HEK293T (cell line): ENCODE measurements around the gene NEB.

Experiments
- ARNT ChIP-seq: fragments of 450-650 bp; IDR thresholded peaks from 2 replicates; pipeline ENCODE4 v1.6.1; 2017; ENCODE audit warnings: mild to moderate bottlenecking
- ELF4 ChIP-seq: fragments of 450-650 bp; IDR thresholded peaks from 2 replicates; pipeline ENCODE4 v1.6.1; 2017; ENCODE audit warnings: antibody characterized with exemption
- FOXA1 ChIP-seq: fragments of 450-650 bp; IDR thresholded peaks from 2 replicates; pipeline ENCODE4 v1.6.1; 2016; ENCODE audit warnings: mild to moderate bottlenecking
- FOXK2 ChIP-seq: fragments of 450-650 bp; IDR thresholded peaks from 2 replicates; pipeline ENCODE4 v1.6.1; 2016; ENCODE audit warnings: mild to moderate bottlenecking
- HDGF ChIP-seq: fragments of 450-650 bp; IDR thresholded peaks from 2 replicates; pipeline ENCODE4 v1.6.1; 2017; ENCODE audit warnings: antibody characterized with exemption, borderline replicate concordance
- L3MBTL2 ChIP-seq: fragments of 450-650 bp; conservative IDR thresholded peaks from 2 replicates; pipeline ENCODE4 v1.6.1; 2016; ENCODE audit warnings: mild to moderate bottlenecking
- NFRKB ChIP-seq: fragments of 450-650 bp; IDR thresholded peaks from 2 replicates; pipeline ENCODE4 v1.6.1; 2016; ENCODE audit warnings: mild to moderate bottlenecking, moderate library complexity
- SP1 ChIP-seq: fragments of 450-650 bp; IDR thresholded peaks from 2 replicates; pipeline ENCODE4 v1.6.1; 2017
- SUZ12 ChIP-seq: fragments of 450-650 bp; IDR thresholded peaks from 2 replicates; pipeline ENCODE4 v1.6.1; 2016; ENCODE audit warnings: mild to moderate bottlenecking
- TARDBP ChIP-seq: fragments of 450-650 bp; IDR thresholded peaks from 2 replicates; pipeline ENCODE4 v1.6.1; 2016
- ZNF384 ChIP-seq: fragments of 450-650 bp; IDR thresholded peaks from 2 replicates; pipeline ENCODE4 v1.6.1; 2016

GRCh38 chr2:151518802-151519201 lies 215.5 kb downstream of the NEB start:
- TF ChIP-seq TARDBP = no peak
- no peak for TF ChIP-seq L3MBTL2
- TF ChIP-seq FOXA1 = no peak
- TF ChIP-seq HDGF = no peak
- no peak for TF ChIP-seq SUZ12
- TF ChIP-seq ELF4 = no peak
- no peak for TF ChIP-seq ARNT
- TF ChIP-seq SP1 = no peak
- TF ChIP-seq FOXK2 = no peak
- no peak for TF ChIP-seq NFRKB
- no peak for TF ChIP-seq ZNF384
